Right cardiac atrium (tissue), 5 donors: ENCODE data around the gene ZBTB48. TPM values are rescaled to one million over a fixed set of nuclear protein-coding genes. Genes with fewer than 3 reads are reported as not detected.

Source experiments
- ATAC-seq, 2 donors: fragments of 200-7000 bp; cut with Tn5 transposase; one replicate each; pipeline versions ENCODE4 v1.8.0 to v1.9.1; 2020; ENCODE audit warnings: moderate library complexity in 2 of 2, mild to moderate bottlenecking in 1 of 2
- DNase-seq, 3 donors: peaks; one replicate each; pipeline ENCODE4 v3.0.0-alpha.2; 2020
- H3K27ac ChIP-seq: one replicate; pipeline ENCODE4 v1.5.1; 2013; ENCODE audit warnings: mild to moderate bottlenecking, low read length, control low read depth, moderate library complexity
- H3K27me3 ChIP-seq: one replicate; pipeline ENCODE4 v1.6.1; 2013; ENCODE audit not compliant: control insufficient read depth, insufficient read depth
- H3K4me1 ChIP-seq: one replicate; pipeline ENCODE4 v1.6.1; 2013; ENCODE audit warnings: low read length; ENCODE audit not compliant: control insufficient read depth, insufficient read depth
- H3K4me3 ChIP-seq: one replicate; pipeline ENCODE4 v1.5.1; 2013; ENCODE audit warnings: low read length, control low read depth
- H3K9me3 ChIP-seq: one replicate; pipeline ENCODE4 v1.6.1; 2013; ENCODE audit warnings: low read length; ENCODE audit not compliant: control insufficient read depth
- WGBS: extraction: QIAGEN DNeasy Blood & Tissue Kit; methylation state at CpG from one replicate; pipeline ENCODE4 v1.1.7; 2013; 5-methylcytosine and 5-hydroxymethylcytosine counted together
- intact Hi-C, 4 donors: fragments of 100-400 bp; cut with DNase I; formaldehyde crosslinking; loops; one replicate each; pipeline versions ENCODE4 v1.11.0 to v1.14.0; 2022 to 2023
- polyA plus RNA-seq: library from polyadenylated mRNA; stranded (reverse); fragments of 200-250 nt; gene quantifications from one replicate; pipeline ENCODE4 v1.2.3, GENCODE V29; 2013
- total RNA-seq, 4 donors: library from RNA; stranded (reverse); fragmentation: NEBNext Ultra II Directional; extraction: Animal tissue kit (Norgen Biotek cat#: 25700); gene quantifications; one replicate each; pipeline ENCODE4 v1.2.1, GENCODE V29; 2021
- donor health status: healthy with polysubstance abuse.
- donor health status: DM: no; HTN: yes; CAD: no.
- donor health status: DM: no; HTN: no; CAD: no.
- donor health status: DM: no; HTN: yes; CAD: no; lungs with severe emphysema.
- donor health status: DM: yes; HTN: yes; CAD: no.

Gene ZBTB48
- total and polyA plus RNA-seq, 5 donors, result 11.3 to 18.4 (median 14.7) TPM

DNA sequence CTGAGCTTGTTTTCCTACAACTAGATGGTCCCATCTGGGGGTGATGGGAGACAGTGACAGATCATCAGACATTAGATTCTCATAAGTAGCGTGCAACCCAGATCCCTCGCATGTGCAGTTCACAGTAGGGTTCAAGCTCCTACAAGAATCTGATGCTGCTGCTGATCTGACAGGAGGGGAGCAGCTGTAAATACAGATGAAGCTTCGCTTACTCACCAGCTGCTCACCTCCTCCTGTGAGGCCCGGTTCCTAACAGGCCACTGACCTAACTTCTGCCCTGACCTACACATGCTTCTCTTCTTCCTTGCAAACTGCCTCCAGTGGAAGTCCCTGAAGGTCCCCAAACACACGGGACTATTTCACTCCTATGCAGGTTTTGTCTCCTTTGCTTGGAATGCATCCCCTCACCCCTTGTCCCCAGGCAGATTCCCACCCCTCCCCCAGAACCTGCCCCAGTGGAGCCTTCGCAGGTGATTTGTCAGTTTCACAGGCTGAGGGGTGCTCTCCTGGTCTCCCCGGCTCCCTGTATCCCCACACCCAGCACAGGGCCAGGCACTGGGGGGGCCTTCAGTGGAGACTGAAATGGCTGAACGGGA is 5.7 kb upstream of the ZBTB48 start:
- H3K4me3 ChIP-seq, result no peak overlapping the region
- intact Hi-C loops, result no loop called here
- no peak overlapping the region for H3K27ac ChIP-seq
- no peaks in the 10 kb centered on the region for H3K27me3 ChIP-seq
- WGBS, result 75% methylated on average over 8 of the region's 8 CpGs
- ATAC-seq (no peak), DNase-seq (no peak)
- no peaks in the 10 kb centered on the region for H3K9me3 ChIP-seq
- H3K4me1 ChIP-seq, result peaks cover 1% of the 10 kb centered on the region

- Histone ChIP-seq H3K9me3 (no peaks in the 10 kb centered on the region), H3K4me3 (no peak overlapping the region), H3K27me3 (no peaks in the 10 kb centered on the region), H3K4me1 (peaks cover 5% of the 10 kb centered on the region), H3K27ac (no peak overlapping the region)
- DNase-seq, result no peak
- WGBS, result 85% methylated on average over 14 of the region's 14 CpGs
- no peak for ATAC-seq
- intact Hi-C loops, result no loop called here
These were observed 5.0 kb upstream of the ZBTB48 start for GRCh38 chr1:6574818-6575217.

DNA sequence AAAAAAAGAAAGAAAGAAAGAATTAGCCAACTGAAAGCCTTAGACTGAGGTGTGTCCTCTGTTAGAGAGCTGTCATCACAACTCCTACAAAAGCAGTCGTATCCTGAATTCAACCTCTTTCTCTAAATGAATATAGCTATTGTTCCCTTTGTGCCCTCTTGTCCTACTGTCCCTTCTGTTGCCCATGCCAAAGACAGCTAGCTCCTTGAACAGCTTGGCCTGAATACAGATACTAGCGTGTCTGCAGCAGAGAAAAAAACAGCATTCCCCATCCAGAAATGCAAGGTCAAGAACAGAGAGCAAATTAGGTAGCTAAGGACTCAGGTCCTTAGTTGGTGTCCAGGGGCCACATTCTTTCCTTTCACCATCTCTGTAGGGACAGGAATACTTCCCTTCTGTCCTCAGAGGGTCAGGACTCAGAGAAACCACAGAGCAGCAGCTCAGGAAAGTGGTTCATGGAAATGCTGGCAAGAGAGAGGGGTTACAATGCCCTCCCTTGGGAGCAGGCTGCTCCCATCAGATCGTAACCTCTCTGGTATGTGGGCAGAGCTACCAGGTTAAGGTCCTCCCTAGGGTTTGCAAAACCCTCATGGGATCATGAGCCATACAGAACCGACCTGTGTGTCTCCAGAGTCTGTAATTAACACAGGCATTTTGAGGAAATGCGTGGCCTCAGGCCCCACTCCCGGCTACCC is 1.8 kb upstream of the ZBTB48 start:
- Histone ChIP-seq H3K4me3 (no peak overlapping the region), H3K4me1 (peaks cover 12% of the 10 kb centered on the region), H3K9me3 (no peaks in the 10 kb centered on the region), H3K27me3 (no peaks in the 10 kb centered on the region), H3K27ac (no peak overlapping the region)
- DNase-seq, result no peak
- intact Hi-C loops, result no loop called here
- 70% methylated on average over 6 of the region's 6 CpGs for WGBS
- ATAC-seq, result no peak

- peak overlapping the region; percentile 90 for H3K27ac ChIP-seq
- H3K4me1 ChIP-seq, result peaks cover 12% of the 10 kb centered on the region
- H3K4me3 ChIP-seq, result no peak overlapping the region
- intact Hi-C loops, result no loop called here
- no peaks in the 10 kb centered on the region for H3K9me3 ChIP-seq
- no peaks in the 10 kb centered on the region for H3K27me3 ChIP-seq
- 88% methylated on average over 14 of the region's 14 CpGs for WGBS
- DNase-seq (peak in 1 of 3 donors; percentile 52), ATAC-seq (no peak)
These were observed 995 bp upstream of the ZBTB48 start for GRCh38 chr1:6578624-6579373.

DNA sequence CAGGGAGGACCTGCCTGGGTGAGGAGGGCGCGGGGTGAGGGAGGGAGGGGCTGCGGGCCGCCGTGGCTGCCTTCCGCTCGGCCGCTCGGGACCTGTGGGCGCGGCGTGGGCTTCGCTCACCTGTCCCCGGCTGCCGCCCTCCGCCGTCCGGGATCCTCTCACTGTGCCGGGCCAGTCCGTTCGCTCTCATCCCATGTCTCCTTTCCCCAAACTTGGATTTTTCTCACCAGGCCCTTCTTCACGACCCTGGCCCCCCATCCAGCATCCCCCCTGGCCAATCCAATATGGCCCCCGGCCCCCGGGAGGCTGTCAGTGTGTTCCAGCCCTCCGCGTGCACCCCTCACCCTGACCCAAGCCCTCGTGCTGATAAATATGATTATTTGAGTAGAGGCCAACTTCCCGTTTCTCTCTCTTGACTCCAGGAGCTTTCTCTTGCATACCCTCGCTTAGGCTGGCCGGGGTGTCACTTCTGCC is 362 bp downstream of the ZBTB48 start:
- Histone ChIP-seq H3K4me3 (peak overlapping the region; percentile 80), H3K27me3 (no peaks in the 10 kb centered on the region), H3K9me3 (no peaks in the 10 kb centered on the region), H3K27ac (peak overlapping the region; percentile 79), H3K4me1 (peaks cover 12% of the 10 kb centered on the region)
- intact Hi-C loops, result no loop called here
- WGBS, result under 1% methylated on average over 30 of the region's 30 CpGs
- ATAC-seq (peak; percentile 1 to 9), DNase-seq (no peak)

GRCh38 chr1:6580593-6581409 is 1.0 kb downstream of the ZBTB48 start:
- intact Hi-C loops, result no loop called here
- peak in 1 of 2 donors; percentile 3 for ATAC-seq
- peak overlapping the region; percentile 80 for H3K4me3 ChIP-seq

DNA sequence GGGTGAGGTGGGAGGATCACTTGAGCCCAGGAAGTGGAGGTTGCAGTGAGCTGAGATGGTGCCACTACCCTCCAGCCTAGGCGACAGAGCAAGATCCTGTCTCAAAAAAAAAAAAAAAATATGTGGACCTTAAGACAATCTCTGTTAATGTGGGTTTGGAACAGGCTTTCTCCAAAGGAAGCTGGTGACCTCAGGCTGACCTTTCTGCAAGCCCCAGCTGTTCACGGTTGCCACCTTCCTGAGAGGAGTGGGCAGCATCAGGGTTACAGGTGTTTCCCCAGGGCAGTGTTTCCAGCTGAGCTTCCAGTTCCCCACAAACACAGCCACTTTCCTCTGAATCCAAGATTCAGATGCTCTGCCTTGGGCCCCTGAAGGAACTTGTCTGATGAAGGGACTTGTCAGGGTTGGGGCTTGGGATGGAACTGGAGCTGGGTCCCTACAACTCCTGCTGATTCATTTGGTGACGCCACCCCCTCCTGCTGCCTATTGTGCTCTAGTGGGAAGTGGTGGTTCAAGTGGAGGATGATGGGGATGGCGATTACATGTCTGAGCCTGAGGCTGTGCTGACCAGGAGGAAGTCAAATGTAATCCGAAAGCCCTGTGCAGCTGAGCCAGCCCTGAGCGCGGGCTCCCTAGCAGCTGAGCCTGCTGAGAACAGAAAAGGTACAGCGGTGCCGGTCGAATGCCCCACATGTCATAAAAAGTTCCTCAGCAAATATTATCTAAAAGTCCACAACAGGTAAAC is 1.9 kb downstream of the ZBTB48 start:
- no peak for ATAC-seq
- Histone ChIP-seq H3K27me3 (no peaks in the 10 kb centered on the region), H3K9me3 (no peaks in the 10 kb centered on the region), H3K4me3 (no peak overlapping the region), H3K27ac (no peak overlapping the region), H3K4me1 (peaks cover 12% of the 10 kb centered on the region)
- intact Hi-C loops, result no loop called here
- peak in 1 of 3 donors; percentile 52 for DNase-seq
- WGBS, result 70% methylated on average over 10 of the region's 10 CpGs

More at GRCh38 chr1:6580593-6581409, 1.0 kb downstream of the ZBTB48 start:
- peak in 2 of 3 donors; percentile 59 to 63 for DNase-seq
- Histone ChIP-seq H3K4me1 (peaks cover 12% of the 10 kb centered on the region), H3K27me3 (no peaks in the 10 kb centered on the region), H3K9me3 (no peaks in the 10 kb centered on the region), H3K27ac (peak overlapping the region; percentile 2)
- WGBS, result 32% methylated on average over 19 of the region's 19 CpGs

- WGBS, result 79% methylated on average over 1 of the region's 1 CpG
- Histone ChIP-seq H3K27ac (no peak overlapping the region), H3K9me3 (no peaks in the 10 kb centered on the region), H3K4me1 (peaks cover 12% of the 10 kb centered on the region), H3K27me3 (no peaks in the 10 kb centered on the region), H3K4me3 (no peak overlapping the region)
- intact Hi-C loops, result no loop called here
- no peak for DNase-seq
- ATAC-seq, result no peak
These were observed 2.6 kb downstream of the ZBTB48 start for GRCh38 chr1:6582370-6582769.

DNA sequence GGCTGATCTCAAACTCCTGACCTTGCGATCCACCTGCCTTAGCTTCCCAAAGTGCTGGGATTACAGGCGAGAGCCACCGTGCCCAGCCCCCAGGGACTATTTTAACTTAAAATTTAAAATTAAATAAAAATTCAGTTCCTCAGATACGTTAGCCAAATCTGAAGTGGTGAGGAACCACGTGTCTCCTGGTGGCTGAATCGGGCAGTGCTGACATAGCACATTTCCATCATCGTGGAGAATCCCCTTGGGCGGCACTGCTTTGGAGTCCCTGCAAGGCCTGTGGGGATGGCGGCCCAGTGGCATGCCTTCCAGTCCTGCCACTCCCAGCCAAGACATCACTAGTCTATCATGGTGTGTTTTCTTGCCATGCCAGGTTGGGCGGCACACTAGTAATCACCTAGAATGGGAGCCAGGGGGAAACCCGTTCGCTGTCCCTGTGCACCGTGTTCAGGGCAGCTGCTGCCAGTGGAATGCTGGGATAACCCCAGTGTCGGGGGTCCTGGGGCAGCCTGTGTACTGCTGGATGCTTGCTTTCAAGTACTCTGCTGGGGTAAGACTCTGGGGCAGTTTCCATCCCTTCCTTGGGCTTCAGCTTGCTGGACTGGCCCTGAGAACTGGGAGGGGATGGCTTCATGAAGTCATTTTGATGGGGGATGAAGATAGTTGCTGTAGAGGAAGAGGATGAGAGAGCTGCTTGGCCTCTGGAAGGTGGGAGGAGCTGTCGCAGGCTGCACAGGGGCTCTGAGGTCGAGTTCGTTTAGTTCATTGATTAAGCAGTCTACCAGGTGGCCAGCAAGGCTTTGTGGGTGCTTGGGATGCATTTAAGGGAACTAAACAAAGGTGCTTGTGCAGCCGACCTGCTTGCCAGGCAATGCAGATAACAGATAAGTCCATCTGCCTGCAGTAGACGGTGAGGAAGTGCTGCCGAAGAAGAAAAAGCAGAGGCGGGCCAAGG is 4.6 kb downstream of the ZBTB48 start:
- no peak for ATAC-seq
- H3K27ac ChIP-seq, result no peak overlapping the region
- 66% methylated on average over 21 of the region's 21 CpGs for WGBS

More for the DNA sequence above, 4.6 kb downstream of the ZBTB48 start:
- no peaks in the 10 kb centered on the region for H3K9me3 ChIP-seq
- H3K4me3 ChIP-seq, result no peak overlapping the region
- H3K27me3 ChIP-seq, result no peaks in the 10 kb centered on the region
- H3K4me1 ChIP-seq, result peaks cover 13% of the 10 kb centered on the region
- DNase-seq, result peak in 1 of 3 donors; percentile 59
- intact Hi-C loops, result no loop called here
